Measurements from ENCODE around the gene WWP2.

Gene WWP2

DNA sequence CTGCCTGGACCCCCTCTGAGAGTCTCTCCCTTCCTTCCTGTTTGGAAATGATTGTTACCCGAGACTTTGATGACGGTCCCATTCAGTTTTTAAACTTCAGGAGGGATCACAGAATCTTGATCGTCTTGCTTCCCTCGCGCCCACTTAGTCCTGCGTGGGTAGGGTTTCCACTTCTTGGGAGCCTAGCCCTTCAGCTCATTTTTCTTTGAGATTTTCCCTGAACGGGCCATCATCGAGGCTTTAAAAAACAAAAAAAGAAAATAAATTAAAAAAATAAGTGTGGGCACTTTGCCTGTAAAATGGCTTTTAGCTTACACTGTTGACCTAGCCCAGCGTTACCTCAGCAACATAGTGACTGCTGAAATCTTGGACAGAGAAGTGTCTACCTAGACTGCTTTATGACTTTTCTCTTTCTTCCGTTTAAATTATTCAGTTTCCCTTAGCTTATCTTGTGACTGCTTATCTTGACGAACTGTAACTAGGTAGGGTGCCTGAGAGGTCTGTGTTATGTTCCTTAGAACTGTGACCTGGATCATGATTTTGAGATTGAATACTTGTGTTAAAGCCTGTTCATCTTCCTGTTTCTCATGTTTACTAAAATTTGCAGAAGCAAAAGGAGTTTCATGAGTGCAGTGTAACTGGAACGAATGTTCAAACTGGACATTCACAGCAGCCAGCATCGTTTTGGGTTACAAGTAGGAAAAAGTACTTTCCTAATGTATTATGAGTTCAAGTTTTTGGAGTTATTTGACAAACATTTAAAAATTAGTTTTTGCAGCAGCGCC is 874 bp downstream of the WWP2 start:
- H4K20me1 ChIP-seq (ENCODE audit: insufficient read depth) = no peaks in the 10 kb centered on the region
- peak overlapping the region; percentile 74; the same call in 1 of the 2 replicates for H2AFZ ChIP-seq (ENCODE audit: low read depth)
- H3K36me3 ChIP-seq (ENCODE audit: insufficient read depth) = no peaks in the 10 kb centered on the region
- peak overlapping the region; percentile 49 for H3K4me3 ChIP-seq (IDR thresholded peaks at IDR 0.05; ENCODE audit: insufficient read depth, low read depth, low read length)
- peak overlapping the region; percentile 27 for H3K27ac ChIP-seq
- H3K79me2 ChIP-seq (ENCODE audit: insufficient read depth, low read depth) = peaks cover 22% of the 10 kb centered on the region; the same call in 1 of the 2 replicates
- H3K9ac ChIP-seq = peak overlapping the region; percentile 53; the same call in 1 of the 2 replicates
- TF ChIP-seq, protein P1, sequence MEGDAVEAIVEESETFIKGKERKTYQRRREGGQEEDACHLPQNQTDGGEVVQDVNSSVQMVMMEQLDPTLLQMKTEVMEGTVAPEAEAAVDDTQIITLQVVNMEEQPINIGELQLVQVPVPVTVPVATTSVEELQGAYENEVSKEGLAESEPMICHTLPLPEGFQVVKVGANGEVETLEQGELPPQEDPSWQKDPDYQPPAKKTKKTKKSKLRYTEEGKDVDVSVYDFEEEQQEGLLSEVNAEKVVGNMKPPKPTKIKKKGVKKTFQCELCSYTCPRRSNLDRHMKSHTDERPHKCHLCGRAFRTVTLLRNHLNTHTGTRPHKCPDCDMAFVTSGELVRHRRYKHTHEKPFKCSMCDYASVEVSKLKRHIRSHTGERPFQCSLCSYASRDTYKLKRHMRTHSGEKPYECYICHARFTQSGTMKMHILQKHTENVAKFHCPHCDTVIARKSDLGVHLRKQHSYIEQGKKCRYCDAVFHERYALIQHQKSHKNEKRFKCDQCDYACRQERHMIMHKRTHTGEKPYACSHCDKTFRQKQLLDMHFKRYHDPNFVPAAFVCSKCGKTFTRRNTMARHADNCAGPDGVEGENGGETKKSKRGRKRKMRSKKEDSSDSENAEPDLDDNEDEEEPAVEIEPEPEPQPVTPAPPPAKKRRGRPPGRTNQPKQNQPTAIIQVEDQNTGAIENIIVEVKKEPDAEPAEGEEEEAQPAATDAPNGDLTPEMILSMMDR (conservative IDR thresholded peaks at IDR 0.05; ENCODE audit: low read depth, low read length) = no peak
- H3K4me1 ChIP-seq (ENCODE audit: low read depth, poor library complexity, severe bottlenecking) = peaks cover 18% of the 10 kb centered on the region
- H3K4me2 ChIP-seq = peak overlapping the region; percentile 69
- no peaks in the 10 kb centered on the region for H3K27me3 ChIP-seq (ENCODE audit: insufficient read depth, low read depth)

DNA sequence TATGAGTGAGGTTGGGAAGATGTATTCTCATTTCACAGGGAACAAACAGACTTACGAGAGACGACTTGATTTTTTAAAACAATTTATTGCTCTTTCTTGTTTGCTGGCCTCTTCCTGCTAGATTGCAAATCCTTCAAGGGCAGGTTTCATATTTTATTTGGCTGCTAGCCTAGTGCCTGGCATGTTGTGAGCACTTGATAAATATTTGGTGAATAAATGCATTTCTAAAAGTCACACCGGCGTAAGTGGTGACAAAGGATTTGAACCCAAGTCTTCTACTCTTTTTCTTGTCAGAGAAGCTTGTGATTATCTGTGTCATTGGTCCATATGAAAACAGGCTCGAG is 1.4 kb downstream of the WWP2 start:
- Histone ChIP-seq H3K9ac (no peak overlapping the region), H3K36me3 (ENCODE audit: insufficient read depth) (no peaks in the 10 kb centered on the region), H3K79me2 (ENCODE audit: insufficient read depth, low read depth) (peaks cover 28% of the 10 kb centered on the region; the same call in 1 of the 2 replicates), H3K4me1 (ENCODE audit: low read depth, poor library complexity, severe bottlenecking) (peaks cover 18% of the 10 kb centered on the region), H4K20me1 (ENCODE audit: insufficient read depth) (no peaks in the 10 kb centered on the region), H3K4me3 (IDR thresholded peaks at IDR 0.05; ENCODE audit: insufficient read depth, low read depth, low read length) (no peak overlapping the region), H2AFZ (ENCODE audit: low read depth) (no peak overlapping the region), H3K27me3 (ENCODE audit: insufficient read depth, low read depth) (no peaks in the 10 kb centered on the region), H3K4me2 (no peak overlapping the region; the same call in 1 of the 2 replicates), H3K27ac (no peak overlapping the region)
- TF ChIP-seq, protein P1 (conservative IDR thresholded peaks at IDR 0.05; ENCODE audit: low read depth, low read length) = no peak

DNA sequence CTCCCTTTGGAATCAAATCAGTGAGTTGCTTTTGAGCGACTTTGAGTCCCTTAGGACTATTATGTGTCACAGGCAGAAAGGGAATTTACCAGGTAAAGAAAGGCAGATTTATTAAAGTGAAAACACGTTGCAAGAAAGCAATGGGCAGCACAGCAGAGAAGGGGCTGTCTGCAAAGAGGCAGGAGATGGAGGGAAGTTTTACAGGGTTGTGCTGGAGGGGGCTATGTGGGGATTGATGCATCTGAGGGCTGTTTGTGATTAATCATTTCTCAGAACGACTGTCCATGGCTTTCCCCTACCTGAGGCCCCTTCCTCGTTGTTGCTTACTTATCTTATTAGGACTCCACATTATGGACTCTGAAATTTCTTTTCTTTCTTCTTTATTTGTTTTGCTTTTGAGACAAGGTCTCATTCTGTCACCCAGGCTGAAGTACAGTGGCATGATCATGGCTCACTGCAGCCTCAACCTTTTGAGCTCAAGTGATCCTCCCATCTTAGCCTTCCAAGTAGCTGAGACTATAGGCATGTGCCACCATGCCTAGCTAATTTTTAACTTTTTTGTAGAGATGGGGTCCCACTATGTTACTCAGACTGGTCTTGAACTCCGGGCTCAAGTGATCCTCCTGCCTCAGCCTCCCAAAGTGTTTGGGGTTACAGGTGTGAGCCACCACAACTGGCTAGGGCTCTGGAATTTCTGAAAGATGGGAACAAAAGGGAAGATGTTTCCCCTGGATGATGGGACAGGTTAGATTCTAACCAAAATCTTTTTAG is 5.5 kb downstream of the WWP2 start:
- TF ChIP-seq, protein P1 (conservative IDR thresholded peaks at IDR 0.05; ENCODE audit: low read depth, low read length) = no peak
- Histone ChIP-seq H3K4me2 (no peak overlapping the region), H2AFZ (ENCODE audit: low read depth) (no peak overlapping the region), H3K4me1 (ENCODE audit: low read depth, poor library complexity, severe bottlenecking) (peaks cover 25% of the 10 kb centered on the region), H3K79me2 (ENCODE audit: insufficient read depth, low read depth) (peaks cover 57% of the 10 kb centered on the region; the same call in 1 of the 2 replicates), H3K27me3 (ENCODE audit: insufficient read depth, low read depth) (no peaks in the 10 kb centered on the region), H4K20me1 (ENCODE audit: insufficient read depth) (no peaks in the 10 kb centered on the region), H3K4me3 (IDR thresholded peaks at IDR 0.05; ENCODE audit: insufficient read depth, low read depth, low read length) (no peak overlapping the region), H3K27ac (no peak overlapping the region), H3K36me3 (ENCODE audit: insufficient read depth) (no peaks in the 10 kb centered on the region), H3K9ac (no peak overlapping the region)

DNA sequence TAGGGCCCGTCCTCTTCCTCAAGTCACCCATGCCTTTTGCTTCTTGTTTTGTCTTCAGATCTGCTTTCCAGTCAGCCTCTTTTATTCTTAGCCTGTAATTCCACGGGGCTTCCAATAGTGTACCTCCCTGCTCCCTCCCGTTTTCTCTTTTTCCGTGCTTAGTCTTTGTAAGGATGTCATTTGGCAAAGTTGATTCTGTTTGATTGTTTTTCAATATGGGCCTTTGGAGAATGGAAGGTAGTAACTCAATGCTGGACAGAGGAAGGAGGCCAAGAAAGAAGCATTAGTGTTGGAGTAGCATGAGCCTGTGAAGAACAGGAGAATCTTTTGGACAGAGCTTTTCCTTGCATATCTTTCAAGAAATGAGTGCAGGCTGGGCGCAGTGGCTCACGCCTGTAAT is 6.5 kb downstream of the WWP2 start:
- no peaks in the 10 kb centered on the region for H3K36me3 ChIP-seq (ENCODE audit: insufficient read depth)
- H3K79me2 ChIP-seq (ENCODE audit: insufficient read depth, low read depth) = peaks cover 67% of the 10 kb centered on the region; the same call in 1 of the 2 replicates
- H3K4me2 ChIP-seq = no peak overlapping the region
- no peaks in the 10 kb centered on the region for H4K20me1 ChIP-seq (ENCODE audit: insufficient read depth)
- TF ChIP-seq, protein P1 (conservative IDR thresholded peaks at IDR 0.05; ENCODE audit: low read depth, low read length) = no peak
- H3K4me1 ChIP-seq (ENCODE audit: low read depth, poor library complexity, severe bottlenecking) = peaks cover 31% of the 10 kb centered on the region
- H3K27ac ChIP-seq = no peak overlapping the region
- H2AFZ ChIP-seq (ENCODE audit: low read depth) = no peak overlapping the region
- H3K9ac ChIP-seq = no peak overlapping the region
- no peaks in the 10 kb centered on the region for H3K27me3 ChIP-seq (ENCODE audit: insufficient read depth, low read depth)
- H3K4me3 ChIP-seq (IDR thresholded peaks at IDR 0.05; ENCODE audit: insufficient read depth, low read depth, low read length) = no peak overlapping the region
